Astrocyte (in vitro differentiated cells and primary cell): ENCODE results near the gene DNAJC6.

Source experiments
- EZH2 ChIP-seq: IDR thresholded peaks from 2 replicates; pipeline ENCODE4 v1.6.1; 2012; ENCODE audit warnings: mild to moderate bottlenecking, low read length, inconsistent platforms; ENCODE audit not compliant: insufficient read depth
- TF ChIP-seq, protein P1 (sequence below): IDR thresholded peaks from 2 replicates; pipeline ENCODE4 v1.5.1; 2011; ENCODE audit warnings: low read depth, mild to moderate bottlenecking, inconsistent platforms, low read length, moderate library complexity; ENCODE audit not compliant: insufficient read depth

DNA sequence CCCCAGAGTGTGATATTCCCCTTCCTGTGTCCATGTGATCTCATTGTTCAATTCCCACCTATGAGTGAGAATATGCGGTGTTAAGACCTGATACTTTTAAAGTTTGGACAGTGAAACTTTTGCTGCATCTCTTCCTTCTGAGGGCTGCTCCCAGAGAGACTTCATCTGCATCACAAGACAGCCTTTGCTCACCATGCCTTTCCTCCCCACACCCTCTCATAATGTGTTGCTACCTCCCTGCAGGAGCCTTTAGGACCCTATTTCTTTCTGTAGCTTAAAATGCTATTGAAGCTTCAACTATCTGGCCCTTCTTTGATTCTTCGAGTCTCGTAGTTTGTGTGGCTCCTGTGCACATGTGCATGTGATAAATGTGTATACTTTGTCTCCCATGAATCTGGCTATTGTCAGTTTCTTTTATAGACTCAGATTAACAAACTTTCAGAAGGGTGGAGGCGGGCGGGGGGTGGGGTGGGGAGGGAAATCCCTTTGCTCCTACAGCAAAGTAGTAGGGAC, 134.8 kb downstream of the DNAJC6 start:
- TF ChIP-seq, protein P1, sequence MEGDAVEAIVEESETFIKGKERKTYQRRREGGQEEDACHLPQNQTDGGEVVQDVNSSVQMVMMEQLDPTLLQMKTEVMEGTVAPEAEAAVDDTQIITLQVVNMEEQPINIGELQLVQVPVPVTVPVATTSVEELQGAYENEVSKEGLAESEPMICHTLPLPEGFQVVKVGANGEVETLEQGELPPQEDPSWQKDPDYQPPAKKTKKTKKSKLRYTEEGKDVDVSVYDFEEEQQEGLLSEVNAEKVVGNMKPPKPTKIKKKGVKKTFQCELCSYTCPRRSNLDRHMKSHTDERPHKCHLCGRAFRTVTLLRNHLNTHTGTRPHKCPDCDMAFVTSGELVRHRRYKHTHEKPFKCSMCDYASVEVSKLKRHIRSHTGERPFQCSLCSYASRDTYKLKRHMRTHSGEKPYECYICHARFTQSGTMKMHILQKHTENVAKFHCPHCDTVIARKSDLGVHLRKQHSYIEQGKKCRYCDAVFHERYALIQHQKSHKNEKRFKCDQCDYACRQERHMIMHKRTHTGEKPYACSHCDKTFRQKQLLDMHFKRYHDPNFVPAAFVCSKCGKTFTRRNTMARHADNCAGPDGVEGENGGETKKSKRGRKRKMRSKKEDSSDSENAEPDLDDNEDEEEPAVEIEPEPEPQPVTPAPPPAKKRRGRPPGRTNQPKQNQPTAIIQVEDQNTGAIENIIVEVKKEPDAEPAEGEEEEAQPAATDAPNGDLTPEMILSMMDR: no peak
- no peak for TF ChIP-seq EZH2
